ENCODE measurements around the gene SAMHD1. TPM values are rescaled to one million over a fixed set of nuclear protein-coding genes. Genes with fewer than 3 reads are reported as not detected.

SAMHD1 gene
- total and polyA plus RNA-seq, 2 of the 13 experiments (the other 11 are each of a cell fraction or from before 2014, with no cell fraction given) = 16.9 to 43.5 TPM

- TF ChIP-seq AHDC1 (CRISPR knock-in tag; IDR thresholded peaks at IDR 0.05; ENCODE audit: borderline replicate concordance) (no peak), PRDM10 (CRISPR knock-in tag; IDR thresholded peaks at IDR 0.05; ENCODE audit: low read depth) (no peak), ZNF136 (CRISPR knock-in tag; IDR thresholded peaks at IDR 0.05; ENCODE audit: low read depth) (peak; percentile 93), ZBTB38 (CRISPR knock-in tag; IDR thresholded peaks at IDR 0.05) (peak; percentile 86), ZNF570 (CRISPR knock-in tag; IDR thresholded peaks at IDR 0.05; ENCODE audit: borderline replicate concordance) (0 out of 2 replicates have a peak, but pooled peaks have one; percentile 17), SP140L (CRISPR knock-in tag; IDR thresholded peaks at IDR 0.05; ENCODE audit: borderline replicate concordance) (0 out of 2 replicates have a peak, but pooled peaks have one; percentile 19), MXI1 (IDR thresholded peaks at IDR 0.05; ENCODE audit: borderline replicate concordance, low read depth, low read length) (peak; percentile 86; the same call in 1 of the 3 replicates), PRMT3 (CRISPR knock-in tag; IDR thresholded peaks at IDR 0.05; ENCODE audit: borderline replicate concordance, low read depth) (no peak), TBP (CRISPR knock-in tag; IDR thresholded peaks at IDR 0.05) (no peak), STAG1 (CRISPR knock-in tag; IDR thresholded peaks at IDR 0.05) (no peak), ZNF3 (CRISPR knock-in tag; IDR thresholded peaks at IDR 0.05) (no peak), ZKSCAN1 (IDR thresholded peaks at IDR 0.05; ENCODE audit: low read length) (no peak), RAD21 (CRISPR knock-in tag; IDR thresholded peaks at IDR 0.05) (peak; percentile 42; the same call in 1 of the 2 replicates), THAP9 (CRISPR knock-in tag; IDR thresholded peaks at IDR 0.05; ENCODE audit: borderline replicate concordance) (peak; percentile 83; the same call in 1 of the 2 replicates), ZNF274 (CRISPR knock-in tag; IDR thresholded peaks at IDR 0.05) (peak; percentile 71; the same call in 1 of the 2 replicates)
Observed at GRCh38 chr20:36951198-36951978, at the start of gene SAMHD1 (continued).
